Heart left ventricle (tissue), 13 donors: ENCODE results near the gene ADGRF3.

ENCODE experiments used
- POLR2A ChIP-seq, 2 donors: fragments of 450-650 bp; IDR thresholded peaks; one replicate each; pipeline ENCODE4 v1.6.1; 2017; ENCODE audit warnings: antibody characterized with exemption in 2 of 2, mild to moderate bottlenecking in 2 of 2, moderate library complexity in 2 of 2
- TF ChIP-seq, protein P1 (sequence below), 12 donors: fragments of 200-600 bp; sonication (generic) in 4 of 12; IDR thresholded peaks; one replicate each; pipeline versions ENCODE4 v1.5.0 to v1.8.0; 2018 to 2022; ENCODE audit warnings: antibody characterized with exemption in 12 of 12, mild to moderate bottlenecking in 5 of 12
- donor health status: ischemic (EF 13 %, LVEDD 7.1; RV severe dilation, severe dysfunction).
- donor health status: DM: no; HTN: yes; CAD: no.
- donor health status: DM: no; HTN: no; CAD: no.
- donor health status: ischemic (EF 25% LVEDD 6.9; RV normal size, moderate dysfunction).
- donor health status: ischemic (EF 25% LVEDD 5.7; RV mildly dilated, moderate dysfunction).
- donor health status: ischemic (EF 35%, LVEDD 5.7; RV mildly dilated, moderate dysfunction).
- donor health status: nonischemic (EF 11% LVEDD 7.7; RV severe dilation, severe dysfunction).
- donor health status: DM: yes; HTN: yes; CAD: no.
- donor health status: PGD.
- donor health status: ischemic (EF 29% LVEDD 5.4; RV normal size, mild dysfunction).
- donor health status: nonischemic (EF 23%, LVEDD 6.1; RV moderate dilation, normal function).

DNA sequence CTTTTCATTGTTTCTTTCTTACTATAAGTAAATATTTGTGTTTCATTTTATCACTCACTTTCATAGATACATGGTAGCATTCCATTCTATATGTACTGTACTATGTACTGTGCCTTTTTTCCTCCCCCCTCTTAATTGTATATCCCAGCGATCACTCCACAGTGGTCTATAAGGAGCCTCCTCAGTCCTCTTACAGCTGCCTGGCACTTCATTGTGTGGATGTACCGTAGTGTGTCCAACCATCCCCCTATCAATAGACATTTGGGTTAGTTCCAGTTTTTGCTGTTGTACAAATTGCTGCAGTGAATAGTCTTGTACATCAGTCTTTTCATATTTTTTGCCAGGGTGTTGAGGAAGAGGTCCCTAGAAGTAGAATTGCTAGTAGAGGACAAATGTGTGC, 33.7 kb upstream of the ADGRF3 start:
- TF ChIP-seq, protein P1, sequence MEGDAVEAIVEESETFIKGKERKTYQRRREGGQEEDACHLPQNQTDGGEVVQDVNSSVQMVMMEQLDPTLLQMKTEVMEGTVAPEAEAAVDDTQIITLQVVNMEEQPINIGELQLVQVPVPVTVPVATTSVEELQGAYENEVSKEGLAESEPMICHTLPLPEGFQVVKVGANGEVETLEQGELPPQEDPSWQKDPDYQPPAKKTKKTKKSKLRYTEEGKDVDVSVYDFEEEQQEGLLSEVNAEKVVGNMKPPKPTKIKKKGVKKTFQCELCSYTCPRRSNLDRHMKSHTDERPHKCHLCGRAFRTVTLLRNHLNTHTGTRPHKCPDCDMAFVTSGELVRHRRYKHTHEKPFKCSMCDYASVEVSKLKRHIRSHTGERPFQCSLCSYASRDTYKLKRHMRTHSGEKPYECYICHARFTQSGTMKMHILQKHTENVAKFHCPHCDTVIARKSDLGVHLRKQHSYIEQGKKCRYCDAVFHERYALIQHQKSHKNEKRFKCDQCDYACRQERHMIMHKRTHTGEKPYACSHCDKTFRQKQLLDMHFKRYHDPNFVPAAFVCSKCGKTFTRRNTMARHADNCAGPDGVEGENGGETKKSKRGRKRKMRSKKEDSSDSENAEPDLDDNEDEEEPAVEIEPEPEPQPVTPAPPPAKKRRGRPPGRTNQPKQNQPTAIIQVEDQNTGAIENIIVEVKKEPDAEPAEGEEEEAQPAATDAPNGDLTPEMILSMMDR (IDR thresholded peaks at IDR 0.05) = no peak
- TF ChIP-seq POLR2A (IDR thresholded peaks at IDR 0.05) = no peak
